GM12892 (cell line): ENCODE data around the gene MTHFD1L.

ENCODE experiments used
- POLR2A ChIP-seq: IDR thresholded peaks from 2 replicates; pipeline ENCODE4 v1.6.1; 2011; ENCODE audit warnings: low read depth, low read length, control low read depth
- POLR2AphosphoS5 ChIP-seq: IDR thresholded peaks from 2 replicates; pipeline ENCODE4 v1.6.1; 2011; ENCODE audit warnings: low read depth, low read length, control low read depth
- TAF1 ChIP-seq: IDR thresholded peaks from 2 replicates; pipeline ENCODE4 v1.6.1; 2011; ENCODE audit warnings: low read depth, mild to moderate bottlenecking, control low read depth, low read length, borderline replicate concordance

- TF ChIP-seq POLR2A: no peak
- TF ChIP-seq POLR2AphosphoS5: no peak
- no peak for TF ChIP-seq TAF1
Observed at GRCh38 chr6:151081656-151082055, 216.2 kb downstream of the MTHFD1L start.
